Endodermal cell (in vitro differentiated cells): ENCODE data around the gene MAT2A. TPM values are rescaled to one million over a fixed set of nuclear protein-coding genes. Genes with fewer than 3 reads are reported as not detected.

Experiments used
- DNase-seq: peaks from one replicate; pipeline ENCODE4 v3.0.0-alpha.2; 2017
- H3K27ac ChIP-seq: 2 replicates; pipeline ENCODE4 v1.5.1; 2013; ENCODE audit warnings: mild to moderate bottlenecking, low read depth, low read length, moderate library complexity
- H3K27me3 ChIP-seq: 2 replicates; pipeline ENCODE4 v1.6.1; 2013; ENCODE audit warnings: mild to moderate bottlenecking, low read length, moderate library complexity; ENCODE audit not compliant: insufficient read depth, control insufficient read depth, poor library complexity, severe bottlenecking
- H3K36me3 ChIP-seq: 2 replicates; pipeline ENCODE4 v1.7.0; 2013; ENCODE audit warnings: mild to moderate bottlenecking, low read length, moderate library complexity; ENCODE audit not compliant: control insufficient read depth, insufficient read depth
- H3K4me1 ChIP-seq: one replicate; pipeline ENCODE4 v1.7.0; 2013; ENCODE audit warnings: low read length; ENCODE audit not compliant: control insufficient read depth, insufficient read depth
- H3K4me3 ChIP-seq: 2 replicates; pipeline ENCODE4 v1.5.1; 2013; ENCODE audit warnings: mild to moderate bottlenecking, low read length, moderate library complexity
- H3K9ac ChIP-seq: 2 replicates; pipeline ENCODE4 v1.6.1; 2013; ENCODE audit warnings: mild to moderate bottlenecking, low read length, moderate library complexity; ENCODE audit not compliant: poor library complexity, severe bottlenecking; ENCODE audit errors: extremely low read depth
- H3K9me3 ChIP-seq: 2 replicates; pipeline ENCODE4 v1.6.1; 2013; ENCODE audit warnings: mild to moderate bottlenecking, low read length, moderate library complexity; ENCODE audit not compliant: control insufficient read depth
- H3K27ac Mint-ChIP-seq: 2 replicates; pipeline ENCODE4 v1.8.0; 2020; ENCODE audit warnings: mixed read lengths
- H3K27me3 Mint-ChIP-seq: 2 replicates; pipeline ENCODE4 v1.8.0; 2021; ENCODE audit warnings: mild to moderate bottlenecking, mixed read lengths; ENCODE audit not compliant: insufficient read depth
- H3K36me3 Mint-ChIP-seq: 2 replicates; pipeline ENCODE4 v1.8.0; 2020; ENCODE audit warnings: low read depth, mixed read lengths
- H3K4me1 Mint-ChIP-seq: 2 replicates; pipeline ENCODE4 v1.8.0; 2020; ENCODE audit warnings: mixed read lengths
- H3K4me3 Mint-ChIP-seq: 2 replicates; pipeline ENCODE4 v1.8.0; 2020; ENCODE audit warnings: mild to moderate bottlenecking, moderate library complexity, mixed read lengths
- H3K9me3 Mint-ChIP-seq: 2 replicates; pipeline ENCODE4 v1.8.0; 2020; ENCODE audit warnings: mild to moderate bottlenecking, mixed read lengths
- WGBS, 2 experiments: methylation state at CpG; one replicate each; pipeline versions ENCODE4 v1.1.5 to v1.1.7; 2013; ENCODE audit warnings: missing lambda C conversion rate in 2 of 2, mixed read lengths in 1 of 2; ENCODE audit not compliant: insufficient coverage in 1 of 2, insufficient read length in 1 of 2; 5-methylcytosine and 5-hydroxymethylcytosine counted together
- total RNA-seq, 2 donors: library from RNA; stranded (reverse); fragmentation: NEBNext Ultra II Directional in 1 of 2; extraction: Animal tissue kit (Norgen Biotek cat#: 25700) in 1 of 2; gene quantifications; 2 replicates in 1 of 2; 3 replicates in 1 of 2; pipeline ENCODE4 v1.2.1, GENCODE V29; 2021
- TF ChIP-seq, protein P1 (sequence below): fragments of 200-600 bp; sonication (generic); conservative IDR thresholded peaks from 2 replicates; pipeline ENCODE4 v1.5.0; 2021; ENCODE audit warnings: antibody characterized with exemption, mild to moderate bottlenecking

The MAT2A gene
- total RNA-seq, 2 donors from 2014 or later = 171 to 267 TPM

DNA sequence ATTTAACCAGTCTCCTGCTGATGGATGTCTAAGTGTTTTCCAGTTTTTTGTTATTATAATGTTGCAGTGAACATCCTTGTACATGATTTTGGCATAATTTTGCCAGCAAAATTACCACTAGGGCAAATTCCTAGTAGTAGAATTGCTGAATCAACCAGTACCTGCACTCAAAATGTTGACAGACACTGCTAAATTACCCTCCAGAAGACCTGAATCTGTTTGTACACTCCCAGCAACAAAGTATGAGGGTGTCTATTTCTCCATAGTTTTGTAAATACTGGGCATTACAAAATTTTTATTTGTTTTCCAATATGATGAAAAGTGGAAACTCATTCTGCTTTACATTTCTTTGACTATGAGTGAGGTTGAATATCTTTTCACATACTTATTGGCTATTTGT, 11.2 kb upstream of the MAT2A start:
- no peak overlapping the region for H3K27ac ChIP-seq
- DNase-seq = no peak
- Mint-ChIP-seq H3K9me3 (peaks cover 6% of the 10 kb centered on the region), H3K27me3 (no peaks in the 10 kb centered on the region), H3K4me1 (peaks cover 27% of the 10 kb centered on the region), H3K4me3 (no peak overlapping the region), H3K36me3 (no peaks in the 10 kb centered on the region), H3K27ac (no peak overlapping the region)
- no peaks in the 10 kb centered on the region for H3K9me3 ChIP-seq
- no peaks in the 10 kb centered on the region for H3K27me3 ChIP-seq
- no peaks in the 10 kb centered on the region for H3K36me3 ChIP-seq
- peaks cover 10% of the 10 kb centered on the region for H3K4me1 ChIP-seq
- TF ChIP-seq, protein P1, sequence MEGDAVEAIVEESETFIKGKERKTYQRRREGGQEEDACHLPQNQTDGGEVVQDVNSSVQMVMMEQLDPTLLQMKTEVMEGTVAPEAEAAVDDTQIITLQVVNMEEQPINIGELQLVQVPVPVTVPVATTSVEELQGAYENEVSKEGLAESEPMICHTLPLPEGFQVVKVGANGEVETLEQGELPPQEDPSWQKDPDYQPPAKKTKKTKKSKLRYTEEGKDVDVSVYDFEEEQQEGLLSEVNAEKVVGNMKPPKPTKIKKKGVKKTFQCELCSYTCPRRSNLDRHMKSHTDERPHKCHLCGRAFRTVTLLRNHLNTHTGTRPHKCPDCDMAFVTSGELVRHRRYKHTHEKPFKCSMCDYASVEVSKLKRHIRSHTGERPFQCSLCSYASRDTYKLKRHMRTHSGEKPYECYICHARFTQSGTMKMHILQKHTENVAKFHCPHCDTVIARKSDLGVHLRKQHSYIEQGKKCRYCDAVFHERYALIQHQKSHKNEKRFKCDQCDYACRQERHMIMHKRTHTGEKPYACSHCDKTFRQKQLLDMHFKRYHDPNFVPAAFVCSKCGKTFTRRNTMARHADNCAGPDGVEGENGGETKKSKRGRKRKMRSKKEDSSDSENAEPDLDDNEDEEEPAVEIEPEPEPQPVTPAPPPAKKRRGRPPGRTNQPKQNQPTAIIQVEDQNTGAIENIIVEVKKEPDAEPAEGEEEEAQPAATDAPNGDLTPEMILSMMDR = no peak
- H3K9ac ChIP-seq = no peak overlapping the region
- H3K4me3 ChIP-seq = no peak overlapping the region

DNA sequence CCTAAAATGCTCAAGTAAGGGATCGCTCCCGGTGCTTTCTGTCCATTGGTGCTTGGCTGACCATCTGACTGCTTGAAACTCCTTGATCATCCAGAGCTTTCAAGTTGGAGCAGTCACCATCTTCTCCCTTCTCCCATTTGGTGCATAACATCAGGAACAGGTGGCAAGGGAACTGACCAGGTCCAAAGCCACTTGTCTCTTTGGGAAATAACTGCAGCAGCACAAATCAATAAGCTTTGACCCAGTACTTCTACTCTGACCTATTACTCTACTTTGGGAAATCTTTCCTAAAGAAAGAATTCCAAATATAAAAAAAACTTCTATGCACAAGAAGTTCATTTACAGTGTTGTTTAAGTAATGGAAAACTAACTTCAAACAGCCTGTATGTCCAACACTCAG, 10.6 kb upstream of the MAT2A start:
- H3K27ac ChIP-seq = no peak overlapping the region

DNA sequence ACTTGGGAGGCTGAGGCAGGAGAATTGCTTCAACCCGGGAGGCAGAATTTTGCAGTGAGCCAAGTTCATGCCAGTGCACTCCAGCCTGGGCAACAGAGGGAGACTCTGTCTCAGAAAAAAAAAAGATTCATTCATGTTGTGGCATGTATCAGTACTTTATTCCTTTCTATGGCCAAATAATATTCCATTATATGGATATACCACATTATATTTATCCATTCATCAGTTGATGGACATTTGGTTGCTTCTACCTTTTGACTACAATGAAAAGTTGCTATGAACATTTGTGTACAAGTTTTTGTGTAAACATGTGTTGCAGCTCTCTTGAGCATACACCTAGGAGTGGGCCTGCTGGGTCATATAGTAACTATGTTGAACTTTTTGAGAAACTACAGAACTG, 9.2 kb upstream of the MAT2A start:
- WGBS, 2 experiments = 94 to 100% methylated on average over 1 of the region's 1 CpG

More for the DNA sequence above, 10.6 kb upstream of the MAT2A start:
- Histone ChIP-seq H3K9me3 (no peaks in the 10 kb centered on the region), H3K4me3 (no peak overlapping the region), H3K4me1 (peaks cover 10% of the 10 kb centered on the region), H3K27me3 (no peaks in the 10 kb centered on the region), H3K36me3 (no peaks in the 10 kb centered on the region), H3K9ac (no peak overlapping the region)
- Mint-ChIP-seq H3K36me3 (no peaks in the 10 kb centered on the region), H3K27ac (no peak overlapping the region), H3K9me3 (peaks cover 6% of the 10 kb centered on the region), H3K4me1 (peaks cover 22% of the 10 kb centered on the region), H3K4me3 (no peak overlapping the region), H3K27me3 (no peaks in the 10 kb centered on the region)
- DNase-seq = no peak
- TF ChIP-seq, protein P1 = no peak
- 91 to 93% methylated on average over 2 of the region's 2 CpGs for WGBS, 2 experiments

More for the DNA sequence above, 9.2 kb upstream of the MAT2A start:
- no peaks in the 10 kb centered on the region for H3K9me3 ChIP-seq
- Mint-ChIP-seq H3K4me3 (no peak overlapping the region), H3K36me3 (no peaks in the 10 kb centered on the region), H3K4me1 (peaks cover 9% of the 10 kb centered on the region), H3K9me3 (peaks cover 6% of the 10 kb centered on the region), H3K27ac (no peak overlapping the region), H3K27me3 (no peaks in the 10 kb centered on the region)
- H3K27ac ChIP-seq = no peak overlapping the region
- H3K27me3 ChIP-seq = no peaks in the 10 kb centered on the region
- TF ChIP-seq, protein P1 = no peak
- H3K9ac ChIP-seq = no peak overlapping the region
- H3K36me3 ChIP-seq = no peaks in the 10 kb centered on the region
- no peak overlapping the region for H3K4me3 ChIP-seq
- DNase-seq = no peak
- H3K4me1 ChIP-seq = peaks cover 4% of the 10 kb centered on the region
